CMK (cell line): ENCODE measurements around the gene TRIP11.
"Not testable (repeated sequence)": the region's sequence is repeated elsewhere in the genome, so short reads cannot be mapped to it uniquely, and the experiment has no call there.

Experiments used
- DNase-seq: peaks from one replicate; pipeline ENCODE4 v3.0.0-alpha.2; 2010; ENCODE audit warnings: low read depth

TRIP11 gene

DNA sequence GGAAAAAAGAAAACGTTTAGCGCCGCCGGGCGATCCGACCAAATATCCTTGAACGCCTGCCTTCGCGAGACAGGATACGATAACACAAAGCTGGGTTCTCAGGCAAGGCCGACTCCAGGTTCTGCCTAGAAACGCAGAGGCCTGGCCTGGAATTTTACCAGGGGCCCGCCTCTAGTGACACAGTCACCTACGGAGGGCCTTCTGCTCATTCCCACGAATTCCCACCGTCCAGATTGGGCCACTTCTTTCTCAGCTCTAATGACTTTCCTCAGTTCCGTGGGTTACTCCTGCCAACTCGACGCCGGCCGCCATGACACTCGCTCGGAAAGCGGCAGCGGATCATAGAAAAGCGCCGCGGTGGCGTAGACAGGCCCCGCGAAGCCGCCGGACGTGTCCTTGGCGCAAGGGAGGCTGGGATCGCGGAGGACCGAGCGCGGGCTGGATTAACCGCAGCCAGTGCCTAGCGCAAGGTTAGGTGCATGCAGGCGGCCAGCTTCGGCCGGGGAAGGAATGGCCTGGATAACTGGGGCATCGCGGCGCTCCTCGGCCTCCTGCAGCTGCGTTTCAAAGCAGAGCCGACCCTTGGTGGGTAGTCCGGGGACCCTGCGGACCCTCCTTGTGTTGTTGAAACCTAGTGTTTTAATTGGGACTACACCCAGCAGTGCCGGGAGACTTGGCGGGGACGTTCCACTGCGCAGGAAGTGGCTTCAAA is at the start of gene TRIP11:
TSS of gene TRIP11 (minus strand) at position 341 of the 712 bp plus-strand sequence. CDS start 374 bp downstream, outside the sequence.
- DNase-seq, result peak; percentile 58

DNA sequence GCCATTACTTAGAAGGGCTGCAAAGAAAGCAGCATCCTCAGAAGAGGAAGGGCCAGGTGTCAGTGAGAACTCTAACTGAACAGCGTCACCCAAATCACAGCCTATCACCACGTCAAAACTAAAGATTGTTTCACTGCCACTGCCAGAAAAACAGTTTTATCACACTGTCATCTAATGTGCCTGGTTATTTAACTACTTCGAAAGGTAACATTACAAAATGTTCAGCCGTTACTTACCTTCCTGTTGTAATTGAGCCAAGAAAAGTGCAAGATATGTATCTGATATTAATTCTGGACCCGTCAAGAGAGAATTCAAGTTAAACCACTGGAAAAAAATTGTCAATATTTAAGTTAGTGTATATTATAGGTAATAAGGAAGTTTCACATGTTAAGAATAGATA is 48.6 kb upstream of the TRIP11 start:
- DNase-seq, result no peak

DNA sequence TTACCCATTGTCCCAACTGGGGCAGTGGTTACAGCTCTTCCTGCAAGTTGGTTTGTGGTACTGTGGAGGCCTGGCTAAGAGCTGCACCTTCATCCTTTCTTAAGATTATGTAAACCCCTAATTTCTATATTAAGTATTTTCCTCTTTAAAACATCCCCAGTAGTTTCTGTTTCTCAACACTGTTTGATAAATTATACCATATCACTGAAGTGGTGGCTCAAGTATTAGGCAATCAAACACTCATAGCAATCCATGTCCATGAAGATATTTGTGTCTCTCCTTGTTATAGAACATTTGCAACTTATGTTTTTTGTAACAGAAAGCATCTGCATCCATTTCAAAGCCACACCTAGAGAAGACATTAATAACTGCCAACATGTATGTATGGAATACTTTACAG is 34.7 kb upstream of the TRIP11 start:
- DNase-seq, result no peak

DNA sequence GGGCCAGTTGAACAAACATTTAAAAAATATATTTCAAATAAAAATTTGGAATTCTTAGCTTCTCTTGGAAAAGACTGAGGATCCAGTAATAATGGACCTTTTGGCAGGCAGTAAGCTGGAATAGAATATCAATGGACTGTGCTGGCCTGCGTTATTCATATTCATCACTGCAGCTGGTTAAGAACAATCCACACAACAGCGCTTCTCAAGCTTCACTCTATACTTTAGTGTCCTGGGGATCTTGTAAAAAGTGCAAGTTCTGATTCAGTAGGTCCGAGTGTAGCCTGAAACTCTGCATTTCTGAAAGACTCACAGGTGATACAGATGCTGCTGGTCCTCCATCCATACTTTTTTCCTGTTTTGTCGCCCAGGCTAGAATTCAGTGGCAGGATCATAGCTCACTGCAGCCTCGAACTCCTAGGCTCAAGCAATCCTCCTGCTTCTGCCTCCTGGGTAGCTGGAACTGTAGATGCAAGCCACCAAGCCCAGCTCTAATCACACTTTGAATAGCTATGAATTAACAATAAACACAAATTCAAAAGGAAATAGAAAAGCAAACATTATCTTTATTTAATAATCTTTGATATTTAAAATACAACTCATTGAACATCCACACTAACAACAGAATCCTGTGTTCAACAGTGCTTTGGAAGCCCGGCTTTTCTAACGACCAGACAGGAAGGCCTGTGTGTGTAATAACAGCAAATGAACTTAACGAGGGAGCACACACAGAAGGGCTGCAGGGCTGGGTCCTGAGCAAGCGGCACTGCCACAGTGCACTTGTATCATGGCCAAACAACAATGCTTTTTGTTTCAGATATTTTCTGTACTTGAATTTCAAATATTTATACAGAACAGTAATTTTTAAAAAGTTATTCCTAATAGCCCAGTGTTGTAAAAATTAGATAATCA is 18.4 kb upstream of the TRIP11 start:
- DNase-seq, result no peak

DNA sequence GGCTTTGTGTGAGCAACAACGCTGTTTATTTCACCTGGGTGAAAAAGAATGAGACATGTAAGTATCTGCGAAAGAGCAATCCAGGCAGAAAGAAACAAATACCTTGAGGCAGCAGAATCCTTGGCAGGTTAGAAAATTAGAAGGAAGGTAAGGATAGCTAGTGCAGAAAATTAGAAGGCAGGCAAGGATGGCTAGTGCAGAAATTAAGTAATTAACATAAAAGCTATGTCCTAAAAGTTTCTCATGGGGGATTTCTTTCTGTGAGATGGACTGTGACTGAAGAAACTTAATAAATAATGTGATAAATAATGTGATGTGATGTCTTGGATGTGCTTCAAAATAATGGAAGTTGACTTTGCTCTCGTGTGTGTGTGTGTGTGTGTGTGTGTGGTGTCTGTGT is 9.9 kb upstream of the TRIP11 start:
- DNase-seq, result no peak

DNA sequence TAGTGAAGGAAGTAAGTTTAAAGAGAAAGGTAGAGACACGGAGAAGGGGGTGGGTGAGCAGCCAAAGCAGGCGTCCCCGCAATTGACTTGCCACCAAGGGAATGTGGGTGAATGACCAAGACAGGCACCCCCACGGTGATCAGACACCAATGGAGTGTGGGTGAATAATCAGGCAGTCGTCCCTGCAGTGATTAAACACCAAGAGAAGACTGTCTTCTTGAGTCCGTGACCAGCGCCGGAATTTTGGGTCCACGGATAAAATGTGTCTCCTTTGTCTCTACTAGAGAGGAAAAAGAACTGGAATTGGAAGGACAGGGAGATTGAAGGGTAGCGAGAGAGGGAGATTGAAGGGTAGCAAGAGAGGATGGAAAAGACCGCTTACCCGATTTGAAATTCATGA is 9.4 kb upstream of the TRIP11 start:
- not testable (repeated sequence) for DNase-seq

DNA sequence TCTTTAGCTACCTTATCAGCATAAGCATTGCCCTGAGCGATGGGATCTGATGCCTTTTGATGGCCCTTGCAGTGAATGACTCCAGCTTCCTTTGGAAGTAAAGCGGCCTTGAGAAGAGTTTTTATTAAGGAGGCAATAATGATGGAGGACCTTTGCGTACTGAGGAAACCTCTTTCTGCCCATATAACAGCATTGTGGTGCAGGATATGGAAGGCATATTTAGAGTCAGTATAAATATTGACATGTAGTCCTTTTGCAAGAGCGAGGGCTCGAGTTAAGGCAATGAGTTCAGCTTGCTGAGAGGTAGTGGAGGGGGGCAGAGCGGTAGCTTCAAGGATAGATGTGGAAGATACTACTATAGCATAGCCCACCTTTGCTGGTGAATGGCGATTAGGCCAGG is 6.0 kb upstream of the TRIP11 start:
- not testable (repeated sequence) for DNase-seq

DNA sequence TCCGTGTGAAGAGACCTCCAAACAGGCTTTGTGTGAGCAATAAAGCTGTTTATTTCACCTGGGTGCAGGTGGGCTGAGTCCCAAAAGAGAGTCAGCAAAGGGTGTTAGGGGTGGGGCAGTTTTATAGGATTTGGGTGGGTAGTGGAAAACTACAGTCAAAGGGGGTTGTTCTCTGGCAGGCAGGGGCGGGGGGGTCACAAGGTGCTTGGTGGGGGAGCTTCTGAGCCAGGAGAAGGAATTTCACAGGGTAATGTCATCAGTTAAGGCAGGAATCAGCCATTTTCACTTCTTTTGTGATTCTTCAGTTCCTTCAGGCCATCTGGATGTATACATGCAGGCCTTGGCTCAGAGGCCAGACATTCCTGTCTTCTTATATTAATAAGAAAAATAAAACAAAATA is 1.9 kb upstream of the TRIP11 start:
- not testable (repeated sequence) for DNase-seq

DNA sequence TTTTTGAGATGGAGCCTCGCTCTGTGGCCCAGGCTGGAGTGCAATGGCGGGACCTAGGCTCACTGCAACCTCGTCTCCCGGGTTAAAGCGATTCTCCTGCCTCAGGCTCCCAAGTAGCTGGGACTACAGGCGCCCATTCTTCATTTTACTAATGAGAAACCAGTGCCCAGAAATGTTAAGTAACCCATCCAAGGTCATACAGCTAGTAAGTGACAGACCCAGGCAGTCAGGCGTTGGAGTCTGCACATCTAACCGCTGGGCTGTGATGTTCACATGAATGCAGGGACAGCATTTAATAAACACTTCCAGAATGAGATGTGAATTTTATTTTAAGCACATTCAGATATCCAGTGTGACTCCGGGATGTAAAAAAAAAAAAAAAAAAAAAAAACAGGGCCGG is 1.3 kb upstream of the TRIP11 start:
- no peak for DNase-seq

DNA sequence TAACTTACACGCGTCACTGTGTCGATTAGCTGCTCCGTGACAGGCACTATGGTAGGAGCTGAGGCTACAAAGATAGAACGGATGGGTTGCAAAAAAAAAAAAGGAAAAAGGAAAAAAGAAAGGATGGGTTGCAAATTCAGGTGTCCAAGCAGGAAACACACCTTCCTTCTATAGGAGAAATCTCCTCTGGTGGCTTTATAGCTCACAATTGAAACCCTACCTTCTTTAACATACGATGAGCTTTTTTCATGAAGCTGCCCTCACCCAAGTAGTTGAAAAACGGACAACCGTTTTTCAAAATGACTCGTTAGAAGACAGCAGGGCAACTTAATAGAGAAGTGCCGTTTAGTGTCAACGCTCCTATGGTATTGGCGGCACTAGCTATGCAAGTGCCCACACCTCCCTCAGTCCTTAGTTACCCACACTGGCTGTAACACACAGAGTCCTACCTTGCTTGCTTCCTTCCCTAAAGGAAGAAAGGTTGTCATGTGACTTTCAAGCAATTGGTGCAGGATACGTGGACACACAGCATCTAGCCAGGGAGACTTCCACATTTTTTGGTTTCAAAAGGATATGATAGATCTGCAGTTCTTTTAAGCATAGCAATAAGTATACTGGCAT is 682 bp upstream of the TRIP11 start:
- DNase-seq, result no peak

DNA sequence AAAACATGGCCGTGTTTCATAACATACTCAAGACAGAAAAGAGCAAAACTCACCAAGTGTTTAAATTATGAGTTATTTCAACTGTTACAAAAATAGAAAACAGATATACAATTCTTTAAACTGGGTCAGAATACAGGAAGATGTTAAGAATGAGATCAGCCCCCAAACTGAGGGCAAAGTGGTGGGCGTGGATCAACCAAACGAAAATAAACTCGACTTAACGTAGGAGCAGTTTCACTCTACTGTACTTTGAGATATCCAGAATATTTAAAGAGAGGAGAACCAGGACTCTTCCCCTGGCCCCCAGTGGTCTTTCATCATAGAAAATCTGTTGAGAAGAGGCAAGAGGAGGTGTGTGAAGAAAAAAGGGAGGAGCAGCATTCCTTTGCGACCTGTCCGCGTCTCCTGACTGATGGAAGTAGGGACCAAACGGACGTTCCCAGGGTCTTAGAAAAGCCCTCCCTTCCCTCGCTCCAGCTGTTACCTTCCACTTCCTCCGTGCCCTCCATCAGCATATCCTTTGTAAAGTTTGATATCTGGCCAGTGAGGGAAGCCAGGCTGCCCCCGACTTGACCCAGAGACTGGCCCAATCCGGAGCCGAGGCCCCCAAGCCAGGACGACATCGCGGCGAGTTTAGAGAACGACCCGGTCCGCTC is 668 bp downstream of the TRIP11 start:
- DNase-seq, result peak; percentile 33

DNA sequence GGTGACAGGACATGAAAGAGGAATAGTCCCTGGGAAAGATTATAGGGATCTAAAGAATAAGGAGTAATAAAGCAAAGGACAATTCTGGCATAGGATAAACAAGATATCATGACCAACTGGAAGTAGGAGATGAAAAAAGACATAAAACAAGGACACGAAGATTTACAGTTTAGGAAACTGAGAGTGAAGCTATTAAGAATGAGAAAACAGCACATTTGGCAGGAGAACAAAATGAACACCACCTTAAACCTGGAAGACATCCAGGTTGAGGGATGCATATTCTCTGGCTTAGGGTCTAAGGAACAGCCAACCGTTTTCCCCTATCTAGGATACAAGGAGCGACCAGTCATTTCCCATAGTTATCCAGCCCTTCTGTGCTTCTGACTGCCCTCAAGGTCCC is 1.9 kb downstream of the TRIP11 start:
- no peak for DNase-seq

DNA sequence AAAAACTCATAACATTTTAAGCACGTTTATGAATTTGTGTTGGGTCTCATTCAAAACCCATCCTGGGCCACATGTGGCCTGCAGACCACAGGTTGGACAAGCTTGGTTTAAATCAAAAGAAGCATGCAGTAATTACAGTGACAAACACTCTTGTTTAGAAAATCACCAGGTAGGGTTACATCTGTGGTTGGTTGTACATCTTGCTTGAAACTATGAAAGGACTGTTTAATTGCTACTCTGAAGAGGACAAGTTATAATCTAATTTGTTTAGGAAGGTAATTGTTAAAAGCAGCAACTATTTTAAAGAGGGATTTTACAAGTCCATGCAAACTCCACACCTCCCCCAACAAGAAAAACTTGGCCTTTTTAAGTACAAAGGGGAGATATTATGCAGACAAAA is 4.0 kb downstream of the TRIP11 start:
- DNase-seq, result no peak

DNA sequence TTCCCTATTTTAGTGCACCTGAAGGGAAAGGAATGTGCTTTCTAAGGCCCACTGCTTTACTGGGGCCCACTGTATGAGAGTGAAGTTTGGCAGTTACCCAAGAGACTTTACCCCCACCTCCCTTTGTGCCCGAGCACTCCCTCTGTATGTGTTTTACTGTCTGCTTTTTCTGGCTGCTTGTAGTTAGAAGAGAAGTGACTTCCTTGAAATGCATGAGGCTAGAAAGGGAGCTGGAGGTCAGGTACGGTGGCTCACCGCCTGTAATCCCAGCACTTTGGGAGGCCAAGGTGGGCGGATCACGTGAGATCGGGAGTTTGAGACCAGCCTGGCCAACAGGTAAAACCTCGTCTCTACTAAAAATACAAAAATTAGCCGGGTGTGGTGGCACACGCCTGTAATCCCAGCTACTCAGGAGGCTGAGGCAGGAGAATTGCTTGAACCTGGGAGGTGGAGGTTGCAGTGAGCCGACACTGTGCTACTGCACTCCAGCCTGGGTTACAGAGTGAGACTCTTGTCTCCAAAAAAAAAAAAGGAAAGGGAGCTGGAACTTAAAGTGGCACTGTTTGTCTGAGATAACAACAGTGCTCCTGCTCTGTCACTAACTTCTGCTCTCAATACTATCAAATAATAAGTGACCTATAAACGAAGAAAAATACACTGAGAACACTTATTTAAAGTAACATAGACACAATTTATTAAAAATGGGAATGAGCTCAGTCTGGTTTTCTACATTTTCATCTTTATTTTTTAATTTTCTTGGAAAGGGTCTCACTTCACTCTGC is 5.8 kb downstream of the TRIP11 start:
- DNase-seq, result no peak

DNA sequence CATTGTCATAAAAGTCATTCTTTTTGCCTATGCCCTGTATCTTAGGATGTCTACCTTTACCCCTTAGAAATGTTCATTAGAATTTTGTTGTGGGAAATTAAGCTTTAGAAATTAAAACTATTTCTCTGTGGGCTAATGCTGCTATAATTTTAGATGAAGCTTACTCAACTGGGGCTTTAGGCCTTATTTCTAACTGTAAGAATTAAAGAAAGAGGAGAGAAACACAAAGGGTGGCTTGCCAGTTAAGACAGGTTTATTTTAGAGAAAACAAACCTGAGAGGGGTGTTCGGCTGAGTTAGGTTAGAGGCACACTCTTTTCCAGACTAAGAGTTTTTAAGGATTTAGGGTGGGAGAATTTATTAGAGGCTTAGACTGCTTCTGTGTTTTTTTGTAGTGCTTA is 6.4 kb downstream of the TRIP11 start:
- no peak for DNase-seq

DNA sequence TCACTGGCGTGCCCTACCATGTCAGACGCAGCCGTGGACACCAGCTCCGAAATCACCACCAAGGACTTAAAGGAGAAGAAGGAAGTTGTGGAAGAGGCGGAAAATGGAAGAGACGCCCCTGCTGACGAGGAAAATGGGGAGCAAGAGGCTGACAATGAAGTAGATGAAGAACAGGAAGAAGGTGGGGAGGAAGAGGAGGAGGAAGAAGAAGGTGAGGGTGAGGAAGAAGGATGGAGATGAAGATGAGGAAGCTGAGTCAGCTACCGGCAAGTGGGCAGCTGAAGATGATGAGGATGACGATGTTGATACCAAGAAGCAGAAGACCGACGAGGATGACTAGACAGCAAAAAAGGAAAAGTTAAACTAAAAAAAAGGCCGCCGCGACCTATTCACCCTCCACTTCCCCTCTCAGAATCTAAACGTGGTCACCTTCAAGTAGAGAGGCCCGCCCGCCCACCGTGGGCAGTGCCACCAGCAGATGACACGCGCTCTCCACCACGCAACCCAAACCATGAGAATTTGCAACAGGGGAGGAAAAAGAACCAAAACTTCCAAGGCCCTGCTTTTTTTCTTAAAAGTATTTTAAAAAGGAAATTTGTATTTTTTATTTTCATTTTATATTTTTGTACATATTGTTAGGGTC is 13.2 kb downstream of the TRIP11 start:
- DNase-seq, result no peak

DNA sequence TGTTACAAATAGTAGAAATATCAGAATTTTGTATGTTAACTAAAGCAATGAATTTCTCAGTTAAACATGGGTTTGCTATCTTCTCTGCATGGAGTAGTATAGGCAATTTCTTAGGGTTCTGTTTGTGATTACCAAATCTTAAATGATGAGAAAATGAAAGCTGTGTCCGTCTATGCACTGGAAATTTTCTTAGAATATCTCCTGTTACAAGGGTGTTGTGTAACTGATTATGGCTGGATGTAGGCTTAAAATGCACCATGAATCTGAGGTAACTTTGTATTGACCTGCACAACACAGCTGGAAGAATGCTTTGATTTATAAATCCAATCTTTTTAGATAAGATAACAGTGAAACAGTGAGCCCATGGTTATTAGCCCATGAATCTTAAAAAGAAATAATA is 17.8 kb downstream of the TRIP11 start:
- no peak for DNase-seq

DNA sequence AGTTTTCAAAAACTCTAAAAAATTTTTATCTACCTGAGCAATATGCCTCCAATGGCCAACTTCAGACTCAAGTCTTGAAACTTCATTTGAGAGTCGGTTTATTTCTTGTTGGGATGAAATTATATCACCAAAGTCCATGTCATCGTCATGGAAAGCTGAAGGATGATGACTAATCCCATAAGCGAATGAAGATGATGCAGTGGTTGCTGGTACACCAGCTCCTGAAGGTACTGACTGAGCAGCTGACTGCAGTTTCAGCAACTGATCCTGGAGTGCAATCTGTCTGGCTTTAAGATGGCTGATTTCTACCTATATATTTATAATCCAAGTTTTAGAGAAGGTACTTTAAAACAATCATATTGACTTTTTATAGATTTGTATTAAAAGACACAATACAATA is 18.3 kb downstream of the TRIP11 start:
- DNase-seq, result no peak

DNA sequence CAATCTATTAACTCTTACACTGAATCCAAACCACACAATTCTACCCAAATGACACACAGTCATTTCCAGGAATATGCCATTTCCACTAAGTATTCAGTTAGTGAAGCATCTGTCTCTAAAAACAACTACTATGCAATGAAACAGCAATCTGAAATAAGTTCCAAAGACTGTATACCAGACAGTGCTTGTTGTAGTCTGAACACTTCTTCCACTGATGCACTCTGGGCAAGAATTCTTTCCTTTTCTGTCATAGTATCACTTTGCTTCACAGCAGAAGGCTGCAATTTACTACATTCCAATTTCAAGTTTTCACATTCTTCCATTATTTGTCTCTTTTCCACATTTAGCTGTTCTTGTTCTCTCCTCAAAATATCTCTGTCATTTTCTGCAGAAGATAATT is 25.8 kb downstream of the TRIP11 start:
- DNase-seq, result no peak

DNA sequence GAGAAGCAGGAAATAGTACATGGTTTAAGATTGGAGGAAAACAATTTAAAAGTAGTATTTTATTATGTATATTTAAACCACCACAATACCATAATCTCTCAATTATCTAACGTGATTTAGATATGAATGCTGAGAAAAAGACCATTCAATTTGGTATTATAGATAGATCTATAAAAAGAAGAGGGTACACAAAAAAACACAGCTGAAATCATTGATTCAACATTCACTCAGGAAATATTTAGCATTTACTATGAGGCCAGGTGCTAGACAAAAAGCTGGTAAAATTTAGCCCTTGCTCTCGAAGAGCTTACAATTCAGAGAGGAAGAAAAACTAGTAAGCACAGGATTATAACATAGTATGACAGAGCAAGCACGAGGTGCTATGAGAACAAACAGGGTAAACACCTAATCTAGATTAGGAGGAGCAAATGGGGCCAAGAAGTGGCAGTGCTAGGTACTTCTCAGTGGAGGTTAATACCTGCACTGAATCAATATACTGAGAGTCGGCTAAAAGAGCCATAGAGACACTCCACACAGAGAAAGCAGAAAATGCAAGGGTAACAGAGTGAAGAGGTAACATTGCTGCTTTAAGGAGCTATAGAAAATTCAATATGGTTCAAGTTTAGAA is 27.6 kb downstream of the TRIP11 start:
- no peak for DNase-seq

DNA sequence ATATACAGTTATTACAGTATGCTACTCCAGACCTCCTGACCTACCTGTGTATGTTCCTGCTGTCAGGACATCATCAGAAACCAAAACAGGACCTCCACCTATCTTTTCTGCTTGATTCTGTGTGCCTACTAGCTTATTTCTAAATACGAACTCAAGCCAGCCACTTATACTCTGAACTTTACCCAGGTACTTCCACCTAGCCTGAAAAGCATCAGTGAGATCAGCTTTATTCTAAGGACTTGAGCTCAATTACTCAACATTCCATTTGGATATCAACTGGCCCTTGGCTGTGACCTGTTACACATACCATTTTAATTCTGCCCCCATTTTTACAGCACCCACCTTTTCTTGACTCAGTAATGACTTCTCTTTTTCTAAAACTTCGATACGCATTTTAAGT is 29.2 kb downstream of the TRIP11 start:
- no peak for DNase-seq
